HK-2 (cell line): Measurements from ENCODE around the gene HDAC5.
"Not testable (repeated sequence)": the region's sequence is repeated elsewhere in the genome, so short reads cannot be mapped to it uniquely, and the experiment has no call there.

Source experiments
- DNase-seq: peaks from one replicate; pipeline ENCODE4 v3.0.0-alpha.2; 2018; ENCODE audit not compliant: unreplicated experiment

HDAC5 gene

GRCh38 chr17:44123356-44124117 lies at the start of gene HDAC5:
Gene HDAC5, minus strand, starts transcription at chr17:44123641. Its CDS starts 6,126 bp downstream, at chr17:44117515.
- DNase-seq = peak; percentile 96

- no peak for DNase-seq
These were observed 48.6 kb upstream of the HDAC5 start for GRCh38 chr17:44171931-44172455.

GRCh38 chr17:44170499-44171201 lies 47.2 kb upstream of the HDAC5 start, which contains the start of gene ASB16:
Gene ASB16, plus strand, starts transcription at chr17:44170704. Its CDS starts 86 bp downstream, at chr17:44170790.
- no peak for DNase-seq

GRCh38 chr17:44170135-44170498 lies 46.7 kb upstream of the HDAC5 start:
- no peak for DNase-seq

- DNase-seq = no peak
These were observed 43.9 kb upstream of the HDAC5 start for GRCh38 chr17:44167181-44167861.

GRCh38 chr17:44164476-44164875 lies 41.0 kb upstream of the HDAC5 start:
- DNase-seq = no peak

GRCh38 chr17:44159519-44160210 lies 36.2 kb upstream of the HDAC5 start:
- DNase-seq = no peak

- no peak for DNase-seq
These were observed 32.0 kb upstream of the HDAC5 start for GRCh38 chr17:44155488-44155887.

- no peak for DNase-seq
These were observed 29.4 kb upstream of the HDAC5 start for GRCh38 chr17:44152875-44153274.

- no peak for DNase-seq
These were observed 26.4 kb upstream of the HDAC5 start for GRCh38 chr17:44149750-44150329.

- not testable (repeated sequence) for DNase-seq
These were observed 25.6 kb upstream of the HDAC5 start for GRCh38 chr17:44149066-44149465.

GRCh38 chr17:44147812-44148211 lies 24.4 kb upstream of the HDAC5 start:
- DNase-seq = no peak

GRCh38 chr17:44146375-44147346 lies 23.2 kb upstream of the HDAC5 start:
- no peak for DNase-seq

- no peak for DNase-seq
These were observed 21.7 kb upstream of the HDAC5 start for GRCh38 chr17:44144966-44145739.

- DNase-seq = not testable (repeated sequence)
These were observed 20.5 kb upstream of the HDAC5 start for GRCh38 chr17:44143921-44144320.

GRCh38 chr17:44137891-44138709 lies 14.7 kb upstream of the HDAC5 start:
- DNase-seq = peak; percentile 97

- no peak for DNase-seq
These were observed 11.5 kb upstream of the HDAC5 start for GRCh38 chr17:44134752-44135568.
